Muscle of arm (tissue), 12 donors: ENCODE results near the gene CYP26A1. TPM values are rescaled to one million over a fixed set of nuclear protein-coding genes. Genes with fewer than 3 reads are reported as not detected.

Experiments used
- DNase-seq: peaks from one replicate; pipeline ENCODE4 v3.0.0-alpha.2; 2013
- polyA plus RNA-seq, 12 donors: library from polyadenylated mRNA; unstranded; fragments of 120-200 nt; gene quantifications; one replicate each; pipeline ENCODE4 v1.2.1, GENCODE V29; 2013; ENCODE audit not compliant: insufficient read length in 12 of 12

The CYP26A1 gene
- polyA plus RNA-seq, 12 donors: 0.22 to 0.77 (median 0.34) TPM; not detected in 4

DNA sequence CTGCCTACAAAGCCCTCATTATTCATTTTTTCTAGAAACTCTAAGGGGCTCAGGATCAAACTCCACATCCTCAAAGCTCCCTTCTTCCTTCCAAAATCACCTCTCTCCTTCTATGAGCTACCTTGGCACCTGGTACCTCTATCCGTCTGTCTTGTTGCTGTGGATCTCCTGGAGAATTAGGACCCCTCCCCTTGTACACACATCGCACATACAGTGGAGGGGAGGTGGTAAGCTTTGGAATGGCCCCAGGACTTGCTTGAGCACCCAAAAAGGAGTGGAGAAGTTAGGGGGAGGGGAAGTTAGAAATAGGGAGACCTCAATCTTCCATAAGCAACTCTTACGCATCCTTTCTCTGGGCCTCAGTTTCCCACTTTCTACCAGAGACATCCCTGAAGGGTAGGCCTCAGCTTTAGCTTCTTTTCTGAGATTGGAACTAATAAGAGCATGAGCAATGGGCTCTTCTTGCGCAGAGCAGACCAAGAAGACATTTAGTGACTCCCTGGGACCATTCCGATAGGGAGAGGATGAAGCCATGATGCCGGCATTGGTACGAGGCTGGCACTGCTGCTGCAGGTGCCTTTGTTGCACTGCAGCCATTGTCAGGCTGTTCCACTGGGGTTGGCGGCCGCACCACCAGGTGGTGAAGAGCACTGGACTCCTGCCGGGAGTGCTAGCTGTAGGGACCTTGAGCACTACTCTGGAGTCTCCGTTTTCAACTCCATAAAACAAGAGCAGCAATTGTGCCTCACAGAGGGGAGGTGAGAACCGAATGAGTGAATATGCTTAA is 8.6 kb upstream of the CYP26A1 start:
- DNase-seq: no peak

DNA sequence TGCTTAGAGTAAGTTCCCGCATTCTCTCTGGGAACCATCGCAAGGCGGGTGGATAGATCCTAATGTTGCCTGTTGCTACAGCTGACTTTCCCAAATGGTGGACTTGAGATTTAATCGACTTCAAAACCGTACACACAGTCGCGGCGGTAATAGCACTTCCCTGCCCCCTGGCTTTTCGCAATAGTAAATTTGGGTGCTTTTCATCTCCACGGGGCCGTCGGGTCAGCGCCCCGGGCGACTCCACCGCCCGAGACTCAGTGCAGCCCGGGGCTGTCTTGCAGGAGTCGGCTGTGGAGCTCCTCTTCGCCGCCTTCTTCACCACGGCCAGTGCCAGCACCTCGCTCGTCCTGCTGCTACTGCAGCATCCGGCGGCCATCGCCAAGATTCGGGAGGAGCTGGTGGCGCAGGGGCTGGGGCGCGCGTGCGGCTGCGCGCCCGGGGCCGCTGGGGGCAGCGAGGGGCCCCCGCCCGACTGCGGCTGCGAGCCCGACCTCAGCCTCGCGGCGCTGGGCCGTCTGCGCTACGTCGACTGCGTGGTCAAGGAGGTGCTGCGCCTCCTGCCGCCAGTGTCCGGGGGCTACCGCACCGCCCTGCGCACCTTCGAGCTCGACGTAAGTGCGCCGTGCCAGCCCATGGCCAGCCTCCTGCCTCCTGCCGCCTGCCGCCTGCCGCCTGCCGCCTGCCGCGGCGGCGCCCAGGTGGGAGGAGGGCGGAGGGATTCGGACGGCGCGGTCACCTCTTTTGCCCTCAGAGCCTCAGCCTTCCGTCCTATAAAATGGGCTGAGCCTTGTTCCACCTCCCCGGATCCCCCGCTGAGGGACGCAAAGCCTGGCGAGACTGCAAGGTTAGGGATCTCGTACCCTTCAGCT is 7.8 kb upstream of the CYP26A1 start:
- DNase-seq: no peak

DNA sequence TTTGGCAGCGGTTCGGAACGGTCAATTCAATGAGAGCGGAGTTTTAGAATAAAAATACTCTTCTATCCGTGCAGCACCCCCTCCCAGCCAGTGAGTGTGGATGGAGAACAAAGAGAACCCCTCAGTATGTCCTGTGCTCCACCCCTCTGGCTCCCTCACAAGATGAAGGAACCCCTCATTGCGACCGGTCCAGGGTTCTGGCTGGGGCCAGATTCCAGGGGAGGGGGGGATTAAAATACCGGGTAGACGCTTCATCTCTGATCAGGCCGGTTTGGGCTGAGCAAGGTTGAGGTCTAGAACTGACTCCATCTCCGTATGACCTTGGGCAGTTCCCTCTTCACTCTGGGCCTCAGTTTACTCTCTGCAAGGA is 7.2 kb upstream of the CYP26A1 start:
- no peak for DNase-seq

DNA sequence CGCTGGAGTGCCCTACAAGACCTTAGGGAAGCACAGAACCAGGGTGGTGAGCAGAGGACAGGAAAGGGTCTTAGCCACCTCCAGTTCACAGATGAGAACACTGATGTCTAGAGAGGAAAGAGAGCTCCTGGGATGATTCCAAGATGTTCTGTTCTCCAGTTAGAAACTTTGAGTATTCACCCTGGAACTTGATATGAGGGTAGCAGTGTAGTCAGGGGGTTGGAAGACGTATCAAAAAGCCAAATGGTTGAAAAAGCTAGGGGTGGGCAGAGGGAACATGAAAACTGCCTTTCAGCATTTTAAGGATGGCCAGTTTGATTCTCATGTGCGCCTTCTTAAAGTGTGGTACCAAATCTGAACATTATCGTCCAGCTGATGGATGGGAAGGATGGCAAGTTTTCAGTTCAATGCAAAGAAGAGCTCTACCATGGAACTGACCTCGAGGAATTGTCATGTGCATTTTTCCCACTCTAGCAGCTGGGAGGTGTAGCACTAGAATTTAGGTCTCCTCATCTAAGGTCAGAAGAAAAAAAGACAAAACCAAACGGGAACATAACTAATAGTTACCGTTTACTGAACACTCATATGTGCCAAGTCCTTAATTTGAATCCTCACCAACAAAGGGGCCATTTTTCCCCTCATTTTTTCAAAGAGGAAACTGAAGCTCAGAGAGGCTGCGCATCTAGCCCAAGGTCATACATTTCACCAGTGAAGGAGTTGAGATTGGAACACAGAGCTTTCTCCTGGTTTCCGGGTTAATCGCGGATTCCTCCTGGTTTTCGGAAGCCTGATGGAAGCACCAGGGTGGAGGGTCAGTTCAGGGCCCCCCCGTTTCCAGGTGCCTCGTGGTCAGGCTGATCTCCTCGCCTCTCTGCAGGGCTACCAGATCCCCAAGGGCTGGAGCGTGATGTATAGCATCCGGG is 6.0 kb upstream of the CYP26A1 start:
- DNase-seq: no peak

DNA sequence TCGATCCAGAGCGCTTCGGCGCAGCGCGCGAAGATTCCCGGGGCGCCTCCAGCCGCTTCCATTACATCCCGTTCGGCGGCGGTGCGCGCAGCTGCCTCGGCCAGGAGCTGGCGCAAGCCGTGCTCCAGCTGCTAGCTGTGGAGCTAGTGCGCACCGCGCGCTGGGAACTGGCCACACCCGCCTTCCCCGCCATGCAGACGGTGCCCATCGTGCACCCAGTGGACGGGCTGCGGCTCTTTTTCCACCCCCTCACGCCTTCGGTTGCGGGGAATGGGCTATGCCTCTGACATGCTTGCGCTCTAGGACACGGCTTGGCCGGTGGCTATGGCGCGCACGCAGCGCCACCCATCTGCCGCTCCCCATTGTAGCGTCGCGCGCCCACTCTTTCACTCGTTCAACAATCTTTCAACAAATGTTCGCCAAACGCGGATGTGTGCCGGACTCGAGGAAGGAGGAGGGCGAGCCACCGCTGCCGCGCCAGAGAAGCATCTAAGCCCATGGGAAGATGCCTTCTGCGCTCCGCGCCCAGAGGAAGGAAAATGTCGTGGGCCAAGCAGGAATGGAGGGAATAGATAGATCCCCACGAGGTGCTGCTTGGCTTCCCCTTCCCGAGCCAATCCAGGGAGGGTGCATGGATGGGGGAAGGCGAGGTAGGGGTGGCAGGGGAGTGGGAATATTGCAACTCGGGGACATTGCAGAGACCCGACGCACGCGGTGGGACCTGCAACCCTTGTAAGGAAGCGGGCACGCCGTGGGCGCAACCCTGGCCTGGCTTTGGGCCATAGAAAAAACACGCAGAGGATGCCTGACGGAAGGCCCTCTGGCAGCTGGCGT is 5.1 kb upstream of the CYP26A1 start:
- DNase-seq: no peak

DNA sequence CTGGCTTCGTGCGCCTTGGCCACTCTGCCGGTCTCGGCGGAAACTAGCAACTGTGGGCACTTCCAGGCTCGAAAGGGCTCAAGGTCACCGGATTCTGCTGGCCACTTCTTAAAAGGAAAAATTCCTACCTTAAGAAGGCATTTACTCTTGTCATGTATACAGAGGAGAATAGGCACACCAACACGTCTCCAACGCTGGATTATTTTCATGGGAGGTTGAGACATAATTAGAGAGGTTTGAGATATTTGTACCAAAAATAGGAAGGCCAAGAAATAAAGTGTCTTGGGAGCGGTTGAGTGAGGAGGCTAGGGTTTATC is 4.5 kb upstream of the CYP26A1 start:
- no peak for DNase-seq

DNA sequence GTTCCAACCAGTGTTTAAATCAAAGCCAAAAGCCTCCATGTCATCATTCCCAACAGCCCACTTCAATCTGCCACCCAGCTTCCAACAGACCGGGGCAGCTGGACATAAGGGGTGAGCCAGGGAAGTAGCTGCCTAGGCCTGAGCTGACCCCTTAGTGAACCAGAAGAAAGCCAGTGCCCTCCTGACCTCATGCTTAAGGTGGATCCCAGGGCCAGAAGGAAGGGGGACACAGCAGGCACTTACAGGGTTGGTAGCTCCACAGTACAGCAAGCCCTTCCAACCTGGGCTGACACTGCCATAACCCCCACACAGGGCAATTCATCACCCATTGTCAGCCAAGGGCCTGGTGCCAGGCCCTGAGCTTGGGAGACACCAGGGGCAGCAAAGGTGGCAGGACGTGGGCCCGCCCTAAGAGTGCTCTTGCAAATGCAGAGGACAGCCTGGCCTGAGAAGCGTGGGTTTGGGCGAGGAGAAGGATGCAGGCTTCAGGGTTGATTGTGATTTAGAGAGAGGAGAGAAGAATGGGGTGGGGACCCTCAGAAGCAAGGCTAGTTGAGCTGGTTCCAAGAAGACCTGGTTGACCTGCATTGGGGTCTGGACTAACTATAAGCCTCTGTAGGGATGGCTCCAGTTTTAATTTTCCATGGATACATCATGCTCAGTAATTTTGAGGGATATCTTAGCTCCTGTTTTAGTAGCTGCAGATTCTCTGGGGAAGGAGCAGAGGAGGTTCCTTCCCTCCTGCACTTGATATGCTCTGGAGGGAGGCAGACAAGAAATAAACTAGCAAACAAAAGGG is 3.1 kb upstream of the CYP26A1 start:
- no peak for DNase-seq

DNA sequence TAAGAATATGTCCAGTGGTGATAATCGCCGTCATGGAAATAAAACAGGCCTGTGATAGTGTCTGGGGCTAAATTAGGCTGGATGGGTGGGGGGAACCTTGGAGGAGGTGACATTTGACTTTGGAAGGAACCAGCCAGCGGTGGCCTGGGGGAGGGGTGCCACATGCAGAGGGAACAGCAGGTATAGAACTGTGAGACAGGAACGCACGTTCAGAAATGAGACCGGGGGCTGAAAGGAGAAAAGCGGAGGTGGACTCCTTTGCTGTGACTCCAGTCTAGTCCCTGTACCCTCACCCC is 2.6 kb upstream of the CYP26A1 start:
- DNase-seq: no peak

DNA sequence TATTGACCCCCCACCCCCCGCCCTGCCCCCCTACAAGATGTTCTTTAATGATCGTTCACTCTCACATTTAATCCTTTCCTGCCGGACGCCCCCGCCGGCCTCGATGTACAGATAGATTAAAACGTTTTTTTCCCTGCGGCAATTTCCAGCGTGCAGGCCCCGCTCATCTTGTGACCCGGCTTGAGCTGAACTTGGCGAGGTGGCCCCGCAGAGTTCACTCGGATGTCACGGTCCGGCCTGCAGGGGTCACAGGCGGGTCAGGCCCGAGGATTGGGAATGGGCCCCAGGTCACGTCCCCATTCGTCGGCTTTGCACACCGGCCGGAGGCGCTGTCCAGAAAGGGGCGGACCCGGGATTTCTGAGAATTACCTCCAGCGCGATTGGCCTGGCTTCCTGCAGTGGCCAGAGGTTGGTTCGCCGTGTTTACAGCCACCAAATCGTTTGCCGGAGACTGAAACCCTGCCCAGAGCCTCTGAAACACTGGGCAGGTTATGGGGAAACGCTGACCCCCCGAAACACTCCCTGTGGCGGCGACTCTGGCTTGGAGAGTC is 1.9 kb upstream of the CYP26A1 start:
- DNase-seq: no peak

DNA sequence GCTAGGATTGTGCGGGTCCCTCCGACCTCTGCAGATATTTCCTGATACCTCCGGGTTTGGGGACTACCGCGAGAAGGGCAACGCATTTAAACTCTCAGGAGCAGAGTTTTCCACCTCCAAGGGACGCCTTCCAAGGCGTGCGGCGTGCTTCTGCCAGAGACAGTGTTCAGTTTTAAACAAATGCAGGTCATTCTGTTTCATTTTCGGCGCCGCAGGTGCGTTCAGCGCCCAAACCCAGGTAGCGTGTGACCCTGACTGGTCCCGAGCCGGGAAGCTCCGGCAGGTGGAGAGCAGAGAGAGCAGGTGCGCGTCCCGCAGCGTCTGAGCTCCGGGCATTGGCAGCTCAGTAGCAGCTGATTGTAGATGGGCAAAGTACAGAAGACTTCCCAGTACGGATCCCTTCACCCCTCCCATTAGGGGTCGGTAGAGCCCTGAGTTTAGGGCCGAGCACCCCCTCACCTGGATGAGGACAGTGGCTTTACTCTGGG is 1.4 kb upstream of the CYP26A1 start:
- no peak for DNase-seq

DNA sequence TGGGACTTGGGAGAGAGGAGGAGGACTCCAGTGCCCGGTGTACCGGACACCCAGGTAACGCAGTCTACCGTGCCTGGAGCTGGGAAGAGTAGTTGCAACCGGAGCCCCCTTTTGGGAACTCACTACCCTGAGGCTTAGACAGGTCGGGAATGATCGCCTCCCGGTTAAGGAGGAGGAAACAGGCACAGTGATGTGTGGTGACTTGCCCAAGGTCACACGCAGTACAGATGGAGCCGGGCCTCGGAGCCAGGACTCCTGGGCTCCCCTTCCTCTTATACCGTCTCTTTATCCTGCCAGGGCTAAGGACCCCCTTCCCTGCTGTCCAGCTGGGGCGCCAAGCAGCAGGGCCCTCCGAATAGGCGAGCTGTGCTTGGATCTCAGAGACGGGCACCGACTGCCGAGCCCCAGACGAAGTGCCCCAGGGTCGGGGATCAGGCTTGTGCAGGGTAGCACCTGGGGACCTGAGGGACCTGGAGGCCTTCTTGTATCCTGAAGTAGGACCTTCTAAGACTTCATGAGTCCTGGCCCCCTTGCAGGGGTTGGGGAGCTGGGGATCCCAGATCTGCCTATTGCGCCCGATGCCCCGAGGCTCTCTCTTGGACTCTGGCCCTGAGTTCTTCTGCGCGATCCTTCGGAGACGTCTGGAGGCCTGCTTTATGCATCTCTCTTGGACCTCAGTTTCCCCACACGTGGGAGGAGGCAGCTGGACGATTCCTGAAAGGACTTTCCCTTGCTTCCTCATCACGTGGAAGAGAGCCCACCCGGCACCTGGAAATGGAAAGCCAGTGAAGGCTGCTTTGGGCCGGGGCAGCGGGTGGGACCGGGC is 767 bp upstream of the CYP26A1 start:
- DNase-seq: no peak

DNA sequence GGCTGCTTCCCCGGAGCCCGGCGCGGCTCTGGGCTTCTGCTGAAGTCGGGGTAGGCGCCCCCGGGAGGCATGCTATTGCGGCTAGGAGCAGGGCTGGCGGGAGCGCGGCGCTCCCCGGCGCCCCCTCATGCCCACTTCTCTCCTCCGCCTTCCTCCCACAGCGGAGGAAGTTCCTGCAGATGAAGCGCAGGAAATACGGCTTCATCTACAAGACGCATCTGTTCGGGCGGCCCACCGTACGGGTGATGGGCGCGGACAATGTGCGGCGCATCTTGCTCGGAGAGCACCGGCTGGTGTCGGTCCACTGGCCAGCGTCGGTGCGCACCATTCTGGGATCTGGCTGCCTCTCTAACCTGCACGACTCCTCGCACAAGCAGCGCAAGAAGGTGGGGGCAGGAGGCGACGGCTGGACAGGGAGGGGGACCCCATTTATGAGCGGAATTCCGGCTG is 479 bp downstream of the CYP26A1 start:
- DNase-seq: no peak

DNA sequence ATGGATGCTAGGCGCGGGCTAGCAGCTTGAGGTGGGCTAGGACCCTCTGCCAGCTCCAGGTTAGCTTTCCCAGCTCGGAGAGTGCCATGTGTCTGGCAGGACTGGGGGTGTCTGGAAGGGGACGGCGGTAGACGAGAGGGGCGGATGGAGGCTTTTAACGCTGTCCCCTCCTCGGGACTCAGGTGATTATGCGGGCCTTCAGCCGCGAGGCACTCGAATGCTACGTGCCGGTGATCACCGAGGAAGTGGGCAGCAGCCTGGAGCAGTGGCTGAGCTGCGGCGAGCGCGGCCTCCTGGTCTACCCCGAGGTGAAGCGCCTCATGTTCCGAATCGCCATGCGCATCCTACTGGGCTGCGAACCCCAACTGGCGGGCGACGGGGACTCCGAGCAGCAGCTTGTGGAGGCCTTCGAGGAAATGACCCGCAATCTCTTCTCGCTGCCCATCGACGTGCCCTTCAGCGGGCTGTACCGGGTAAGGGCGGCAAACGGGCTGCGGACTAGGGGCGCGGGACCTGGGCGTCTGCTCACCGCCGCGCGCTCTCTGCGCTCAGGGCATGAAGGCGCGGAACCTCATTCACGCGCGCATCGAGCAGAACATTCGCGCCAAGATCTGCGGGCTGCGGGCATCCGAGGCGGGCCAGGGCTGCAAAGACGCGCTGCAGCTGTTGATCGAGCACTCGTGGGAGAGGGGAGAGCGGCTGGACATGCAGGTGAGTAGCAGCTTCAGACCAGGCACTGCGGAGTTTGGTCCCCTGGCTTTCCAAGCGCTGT is 1.1 kb downstream of the CYP26A1 start:
- DNase-seq: no peak

DNA sequence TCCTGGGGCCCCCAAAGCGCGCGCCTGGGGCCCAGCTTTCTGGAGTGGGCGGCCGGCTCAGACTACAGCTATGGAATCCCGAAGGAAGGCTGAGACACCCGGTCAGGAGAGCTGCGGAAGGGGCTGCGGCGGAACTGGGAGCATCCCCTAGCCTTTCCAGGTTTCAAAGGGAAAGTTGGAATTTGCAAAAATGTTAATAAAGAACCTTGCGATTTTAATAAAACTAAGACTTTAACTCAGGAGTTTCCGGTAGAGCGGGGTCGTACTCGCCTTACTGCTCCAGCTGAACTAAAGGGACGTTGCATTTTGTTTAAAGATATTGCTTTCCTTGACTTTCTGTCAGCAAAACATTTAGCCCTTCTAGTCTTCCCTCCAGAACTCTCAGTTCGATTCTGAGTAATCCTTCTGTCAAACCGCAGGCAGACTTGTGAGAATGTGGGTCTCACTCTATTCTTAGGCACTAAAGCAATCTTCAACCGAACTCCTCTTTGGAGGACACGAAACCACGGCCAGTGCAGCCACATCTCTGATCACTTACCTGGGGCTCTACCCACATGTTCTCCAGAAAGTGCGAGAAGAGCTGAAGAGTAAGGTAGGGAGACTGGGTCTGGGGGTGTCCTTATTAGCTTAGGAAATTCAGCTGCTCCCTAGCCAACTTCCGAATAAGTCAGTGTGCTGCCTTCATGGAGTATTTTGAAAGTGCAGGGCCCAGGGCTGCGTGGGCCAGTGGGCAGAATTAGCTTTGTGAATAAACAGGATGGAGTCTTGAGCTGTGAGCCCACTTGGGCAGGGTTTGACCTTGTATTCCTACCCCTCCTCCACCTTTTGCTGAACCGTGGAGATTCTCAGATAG is 1.9 kb downstream of the CYP26A1 start:
- DNase-seq: no peak

DNA sequence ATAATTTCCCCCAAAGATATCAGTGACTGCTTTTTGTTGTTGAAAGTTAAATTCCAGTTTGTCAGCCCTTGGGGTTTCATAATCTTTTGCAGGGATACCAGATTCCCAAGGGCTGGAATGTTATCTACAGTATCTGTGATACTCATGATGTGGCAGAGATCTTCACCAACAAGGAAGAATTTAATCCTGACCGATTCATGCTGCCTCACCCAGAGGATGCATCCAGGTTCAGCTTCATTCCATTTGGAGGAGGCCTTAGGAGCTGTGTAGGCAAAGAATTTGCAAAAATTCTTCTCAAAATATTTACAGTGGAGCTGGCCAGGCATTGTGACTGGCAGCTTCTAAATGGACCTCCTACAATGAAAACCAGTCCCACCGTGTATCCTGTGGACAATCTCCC is 3.2 kb downstream of the CYP26A1 start:
- no peak for DNase-seq

DNA sequence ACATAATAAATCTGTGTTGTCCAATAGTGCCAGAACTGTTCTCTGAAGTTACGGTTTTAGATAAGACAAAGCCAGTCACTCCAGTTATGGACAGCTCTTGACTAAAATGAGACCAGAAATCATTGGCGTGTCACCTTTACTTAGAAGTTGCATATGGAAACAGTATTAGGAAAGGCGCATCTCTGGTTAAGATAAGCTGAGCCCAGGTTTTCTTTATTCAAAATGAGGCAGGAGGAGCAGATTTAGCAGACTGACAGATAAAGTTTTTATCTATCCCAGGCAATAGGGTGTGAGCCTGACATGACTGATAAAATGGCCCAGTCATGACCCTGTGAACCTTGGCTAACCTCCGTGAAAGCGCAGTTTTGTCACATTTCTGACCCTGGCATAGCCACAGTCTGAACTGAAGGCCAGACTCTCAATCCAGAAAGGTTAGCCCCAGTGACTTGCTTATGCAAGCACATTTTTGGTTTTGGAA is 4.2 kb downstream of the CYP26A1 start:
- no peak for DNase-seq

DNA sequence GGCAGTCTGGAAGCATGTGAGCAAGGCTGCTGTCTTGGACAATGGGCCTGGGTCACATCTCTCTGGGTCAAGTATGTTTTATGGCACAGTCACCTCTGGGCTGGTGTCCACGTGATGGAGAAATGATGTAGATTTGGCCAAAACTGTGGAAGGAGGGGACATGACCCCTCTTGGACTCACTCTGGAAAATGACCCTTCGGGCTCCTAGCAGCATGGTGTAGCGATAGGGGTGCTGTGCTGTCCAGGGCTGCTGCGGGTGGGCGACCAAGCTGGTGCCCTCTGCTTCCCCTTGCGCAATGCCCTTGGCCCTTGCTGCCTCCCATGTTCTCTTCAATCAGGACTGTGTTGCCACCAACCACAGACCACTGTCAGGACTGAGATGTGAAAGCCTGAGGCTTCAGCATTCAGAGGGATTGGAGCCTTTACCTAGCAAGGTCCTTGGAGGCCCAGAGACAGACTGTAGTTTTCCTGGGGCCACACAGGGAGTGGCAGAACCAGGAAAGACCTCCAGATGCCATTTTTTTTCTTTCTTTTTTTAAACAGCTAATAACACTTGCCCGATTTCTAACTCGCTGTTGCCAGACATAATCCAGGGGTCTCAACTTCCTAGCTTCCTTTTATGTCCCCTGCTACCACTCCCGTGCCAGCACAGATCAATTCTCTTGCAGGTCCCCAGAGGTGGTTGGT is 6.1 kb downstream of the CYP26A1 start:
- DNase-seq: no peak
